Smooth muscle cell (in vitro differentiated cells): ENCODE results near the gene BCORL1. TPM values are rescaled to one million over a fixed set of nuclear protein-coding genes. Genes with fewer than 3 reads are reported as not detected.

Source experiments
- DNase-seq: peaks from one replicate; lab custom pipeline; 2025; ENCODE audit not compliant: unreplicated experiment; lab: John Stamatoyannopoulos, UW
- H2AFZ ChIP-seq: fragments of 200-600 bp; sonication (generic); 2 replicates; pipeline ENCODE4 v1.6.0; 2016; ENCODE audit warnings: antibody characterized with exemption, low read depth, mild to moderate bottlenecking
- H3F3A ChIP-seq: fragments of 200-600 bp; sonication (generic); 2 replicates; pipeline ENCODE4 v1.6.0; 2017; ENCODE audit warnings: antibody characterized with exemption, low read depth
- H3K27ac ChIP-seq: fragments of 200-600 bp; sonication (generic); 2 replicates; pipeline ENCODE4 v1.5.1; 2016; ENCODE audit warnings: low read depth, mild to moderate bottlenecking
- H3K27me3 ChIP-seq: fragments of 200-600 bp; sonication (generic); 2 replicates; pipeline ENCODE4 v1.6.1; 2016; ENCODE audit warnings: low read depth, mild to moderate bottlenecking
- H3K36me3 ChIP-seq: fragments of 200-600 bp; sonication (generic); 2 replicates; pipeline ENCODE4 v1.5.1; 2016; ENCODE audit warnings: low read depth
- H3K4me1 ChIP-seq: fragments of 200-600 bp; sonication (generic); 2 replicates; pipeline ENCODE4 v1.5.1; 2016; ENCODE audit warnings: low read depth
- H3K4me2 ChIP-seq: fragments of 200-600 bp; sonication (generic); 2 replicates; pipeline ENCODE4 v1.6.0; 2016; ENCODE audit warnings: mild to moderate bottlenecking
- H3K4me3 ChIP-seq: fragments of 200-600 bp; sonication (generic); 2 replicates; pipeline ENCODE4 v1.5.1; 2016; ENCODE audit warnings: mild to moderate bottlenecking
- H3K79me2 ChIP-seq: fragments of 200-600 bp; sonication (generic); 2 replicates; pipeline ENCODE4 v1.6.0; 2016; ENCODE audit warnings: low read depth, mild to moderate bottlenecking
- H3K9ac ChIP-seq: fragments of 200-600 bp; sonication (generic); 2 replicates; pipeline ENCODE4 v1.6.0; 2016; ENCODE audit warnings: low read depth
- H3K9me3 ChIP-seq: fragments of 200-600 bp; sonication (generic); replicated peaks from 2 replicates; pipeline ENCODE4 v1.5.1; 2016; ENCODE audit warnings: low read depth
- H4K20me1 ChIP-seq: fragments of 200-600 bp; sonication (generic); 2 replicates; pipeline ENCODE4 v1.6.0; 2016; ENCODE audit warnings: low read depth
- WGBS: methylation state at CpG from one replicate; pipeline ENCODE4 v1.1.7; 2016; ENCODE audit warnings: low lambda C conversion rate; 5-methylcytosine and 5-hydroxymethylcytosine counted together
- polyA plus RNA-seq: library from polyadenylated mRNA; unstranded; fragments of >200 nt; fragmentation: Nextera tagmentation; extraction: Ambion mirVana; gene quantifications from 2 replicates; pipeline ENCODE4 v1.2.1, GENCODE V29; 2016
- total RNA-seq: library from RNA; depleted of rRNA; stranded (reverse); fragments of >200 nt; gene quantifications from 2 replicates; pipeline ENCODE4 v1.2.3, GENCODE V29; 2014
- TF ChIP-seq, protein P1 (sequence below): fragments of 200-600 bp; sonication (generic); IDR thresholded peaks from 2 replicates; pipeline ENCODE4 v1.5.1; 2017; ENCODE audit warnings: borderline replicate concordance, mild to moderate bottlenecking, antibody characterized with exemption; ENCODE audit not compliant: insufficient read depth, poor library complexity, severe bottlenecking

The BCORL1 gene
- total and polyA plus RNA-seq, 2 experiments from 2014 or later: 3.0 to 8.0 TPM

DNA sequence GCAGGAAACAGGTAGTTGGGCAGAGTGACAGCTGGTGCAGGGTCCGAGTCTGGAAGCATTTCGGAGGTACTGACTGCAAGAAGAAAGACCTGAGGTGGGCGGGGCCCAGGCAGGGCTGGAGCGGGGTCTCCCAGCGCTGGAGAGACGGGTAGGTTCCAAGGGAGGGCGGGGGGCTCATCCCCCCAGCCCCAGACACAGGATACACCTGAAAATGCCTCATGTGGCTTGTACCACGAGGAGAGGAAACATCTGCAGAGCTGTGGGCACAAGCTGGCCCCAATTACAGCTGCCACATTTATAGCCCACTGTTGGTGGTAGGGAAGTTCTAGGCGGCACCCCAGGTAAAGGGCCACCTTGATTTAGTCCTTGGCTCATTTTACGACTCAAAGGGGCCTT, 89.9 kb downstream of the BCORL1 start:
- no peak overlapping the region for H2AFZ ChIP-seq
- H3K27ac ChIP-seq: no peak overlapping the region
- H3K4me2 ChIP-seq: no peak overlapping the region

DNA sequence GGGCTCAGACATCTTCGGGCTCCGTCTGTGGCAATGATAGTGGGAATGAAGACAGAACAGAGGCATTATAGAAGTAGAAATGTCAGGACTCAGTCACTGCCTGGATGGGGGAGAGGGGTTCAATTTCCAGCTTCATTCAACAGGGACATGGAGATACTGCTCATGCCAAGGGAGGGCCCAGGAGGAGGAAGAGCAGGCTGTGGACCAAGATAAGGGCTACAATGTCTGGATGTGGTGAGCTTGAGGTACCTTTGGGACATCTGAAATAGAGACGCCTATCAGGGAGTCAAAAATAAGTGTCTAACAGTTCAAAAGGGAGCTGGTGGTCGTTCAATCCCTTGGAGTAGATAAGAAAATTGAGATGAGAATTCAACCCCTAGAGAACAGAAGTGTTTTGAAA, 93.3 kb downstream of the BCORL1 start:
- Histone ChIP-seq H3K27me3 (no peaks in the 10 kb centered on the region), H3F3A (no peaks in the 10 kb centered on the region), H3K9me3 (no peaks in the 10 kb centered on the region), H2AFZ (no peak overlapping the region), H3K4me2 (no peak overlapping the region), H3K27ac (no peak overlapping the region), H4K20me1 (no peaks in the 10 kb centered on the region), H3K4me3 (no peak overlapping the region), H3K36me3 (no peaks in the 10 kb centered on the region), H3K4me1 (no peaks in the 10 kb centered on the region), H3K9ac (no peak overlapping the region), H3K79me2 (no peaks in the 10 kb centered on the region)
- no peak for DNase-seq
- 82% methylated on average over 4 of the region's 4 CpGs for WGBS
- TF ChIP-seq, protein P1, sequence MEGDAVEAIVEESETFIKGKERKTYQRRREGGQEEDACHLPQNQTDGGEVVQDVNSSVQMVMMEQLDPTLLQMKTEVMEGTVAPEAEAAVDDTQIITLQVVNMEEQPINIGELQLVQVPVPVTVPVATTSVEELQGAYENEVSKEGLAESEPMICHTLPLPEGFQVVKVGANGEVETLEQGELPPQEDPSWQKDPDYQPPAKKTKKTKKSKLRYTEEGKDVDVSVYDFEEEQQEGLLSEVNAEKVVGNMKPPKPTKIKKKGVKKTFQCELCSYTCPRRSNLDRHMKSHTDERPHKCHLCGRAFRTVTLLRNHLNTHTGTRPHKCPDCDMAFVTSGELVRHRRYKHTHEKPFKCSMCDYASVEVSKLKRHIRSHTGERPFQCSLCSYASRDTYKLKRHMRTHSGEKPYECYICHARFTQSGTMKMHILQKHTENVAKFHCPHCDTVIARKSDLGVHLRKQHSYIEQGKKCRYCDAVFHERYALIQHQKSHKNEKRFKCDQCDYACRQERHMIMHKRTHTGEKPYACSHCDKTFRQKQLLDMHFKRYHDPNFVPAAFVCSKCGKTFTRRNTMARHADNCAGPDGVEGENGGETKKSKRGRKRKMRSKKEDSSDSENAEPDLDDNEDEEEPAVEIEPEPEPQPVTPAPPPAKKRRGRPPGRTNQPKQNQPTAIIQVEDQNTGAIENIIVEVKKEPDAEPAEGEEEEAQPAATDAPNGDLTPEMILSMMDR: no peak

More for the DNA sequence above, 89.9 kb downstream of the BCORL1 start:
- TF ChIP-seq, protein P1: no peak
- Histone ChIP-seq H3K27me3 (no peaks in the 10 kb centered on the region), H3K4me1 (no peaks in the 10 kb centered on the region), H3F3A (no peaks in the 10 kb centered on the region), H3K79me2 (no peaks in the 10 kb centered on the region), H3K4me3 (no peak overlapping the region), H4K20me1 (no peaks in the 10 kb centered on the region), H3K9me3 (no peaks in the 10 kb centered on the region), H3K36me3 (no peaks in the 10 kb centered on the region), H3K9ac (no peak overlapping the region)
- WGBS: 86% methylated on average over 9 of the region's 10 CpGs
- DNase-seq: no peak

DNA sequence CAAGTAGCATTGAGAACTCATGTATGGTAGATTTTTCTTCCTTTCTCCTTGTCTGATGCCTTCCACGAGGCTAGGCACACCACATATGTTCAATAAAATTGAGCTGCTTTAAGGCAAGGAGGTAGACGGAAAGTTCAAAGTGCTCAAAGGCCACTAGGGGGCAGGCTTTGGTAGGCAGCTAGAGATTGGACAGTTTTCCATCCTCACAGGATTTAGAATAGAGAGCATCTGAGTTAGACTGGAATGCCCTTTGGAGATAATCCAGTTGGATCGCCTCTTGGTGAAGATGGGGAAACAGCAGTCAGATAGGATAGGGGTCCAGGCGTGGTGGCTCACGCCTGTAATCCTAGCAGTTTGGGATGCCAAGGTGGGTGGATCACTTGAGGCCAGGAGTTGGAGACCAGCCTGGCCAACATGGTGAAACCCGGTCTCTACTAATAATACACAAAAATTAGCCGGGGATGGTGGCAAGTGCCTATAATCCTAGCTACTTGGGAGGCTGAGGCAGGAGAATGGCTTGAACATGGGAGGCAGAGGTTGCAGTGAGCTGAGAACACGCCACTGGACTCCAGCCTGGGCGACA, 97.5 kb downstream of the BCORL1 start:
- no peaks in the 10 kb centered on the region for H3K79me2 ChIP-seq
- H3K4me2 ChIP-seq: no peak overlapping the region
- H3K4me1 ChIP-seq: no peaks in the 10 kb centered on the region
- no peak overlapping the region for H3K27ac ChIP-seq
- no peak overlapping the region for H2AFZ ChIP-seq
- no peaks in the 10 kb centered on the region for H3K27me3 ChIP-seq
- DNase-seq: no peak
- no peaks in the 10 kb centered on the region for H3K36me3 ChIP-seq
- no peaks in the 10 kb centered on the region for H3K9me3 ChIP-seq
- peaks cover 25% of the 10 kb centered on the region for H4K20me1 ChIP-seq
- TF ChIP-seq, protein P1: peak; percentile 59
- H3K4me3 ChIP-seq: no peak overlapping the region
- 63% methylated on average over 9 of the region's 9 CpGs for WGBS
- H3K9ac ChIP-seq: no peak overlapping the region
- no peaks in the 10 kb centered on the region for H3F3A ChIP-seq

DNA sequence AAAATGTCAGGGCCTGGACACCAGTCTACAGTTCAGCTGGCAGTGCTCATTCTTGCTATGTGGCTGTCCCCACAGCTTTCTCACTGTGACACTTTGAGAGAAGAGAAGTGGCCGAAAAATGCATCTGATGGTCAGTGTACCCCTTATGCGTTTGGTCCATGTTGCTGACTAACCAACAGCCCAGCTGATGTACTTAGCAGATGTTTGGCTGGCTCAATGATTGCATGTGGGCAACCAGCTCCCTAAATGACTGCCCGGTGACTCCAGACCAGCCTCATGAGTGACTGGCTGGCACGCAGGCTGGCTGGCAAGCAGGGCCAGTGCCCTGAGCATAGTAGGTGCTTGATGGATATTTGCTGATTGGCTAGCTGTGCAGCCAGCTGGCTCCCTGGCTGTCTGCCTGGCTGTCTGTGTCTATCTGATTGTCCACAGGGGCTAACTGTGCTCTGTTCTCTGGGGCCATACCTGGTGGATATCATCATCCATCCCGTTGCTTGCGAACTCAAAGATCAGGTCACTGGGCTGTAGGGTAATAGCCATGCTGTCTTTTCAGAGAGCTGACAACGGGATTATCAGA, 98.4 kb downstream of the BCORL1 start:
- no peaks in the 10 kb centered on the region for H3K36me3 ChIP-seq
- H3K4me3 ChIP-seq: no peak overlapping the region
- TF ChIP-seq, protein P1: no peak
- no peak overlapping the region for H3K9ac ChIP-seq
- no peak overlapping the region for H3K4me2 ChIP-seq
- no peak overlapping the region for H3K27ac ChIP-seq
- no peaks in the 10 kb centered on the region for H3F3A ChIP-seq
- no peaks in the 10 kb centered on the region for H3K79me2 ChIP-seq
- no peaks in the 10 kb centered on the region for H3K9me3 ChIP-seq
- no peaks in the 10 kb centered on the region for H3K4me1 ChIP-seq
- no peak overlapping the region for H2AFZ ChIP-seq
- peaks cover 30% of the 10 kb centered on the region for H4K20me1 ChIP-seq
- H3K27me3 ChIP-seq: no peaks in the 10 kb centered on the region
- no peak for DNase-seq
- 79% methylated on average over 7 of the region's 7 CpGs for WGBS
